ENCODE data around the gene DAB2IP. TPM values are rescaled to one million over a fixed set of nuclear protein-coding genes. Genes with fewer than 3 reads are reported as not detected.
A peak's percentile ranks its signal among the peaks of the same experiment; 100 is the strongest.
"Not testable (repeated sequence)": the region's sequence is repeated elsewhere in the genome, so short reads cannot be mapped to it uniquely, and the experiment has no call there.

DAB2IP gene
- total RNA-seq, 4 donors from 2014 or later, result 35.2 to 56.4 (median 51.4) TPM

DNA sequence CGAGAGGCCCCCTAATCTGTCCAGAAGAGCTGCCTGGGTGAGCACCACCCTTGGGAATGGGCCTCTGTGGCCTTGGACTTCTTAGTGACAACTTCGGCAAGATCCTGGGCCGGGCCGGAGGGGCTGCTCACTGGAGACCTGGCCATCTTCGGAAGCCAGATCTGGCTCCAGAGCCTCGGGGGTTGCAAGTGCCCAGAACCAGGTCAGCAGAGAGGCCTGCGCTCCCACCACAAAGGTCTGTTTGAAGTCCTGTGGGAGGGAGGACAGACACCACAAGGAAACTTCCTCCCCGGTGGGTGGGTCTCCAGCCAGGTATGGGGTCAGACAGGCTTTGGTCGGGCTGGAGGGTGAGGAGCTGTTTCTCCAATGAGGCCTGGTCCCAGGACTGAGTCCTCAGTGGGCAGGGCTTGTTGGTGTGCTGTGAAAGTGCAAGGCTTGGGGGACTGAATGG lies 86.1 kb downstream of the DAB2IP start:
- TF ChIP-seq POLR2A (IDR thresholded peaks at IDR 0.05) (no peak), EP300 (IDR thresholded peaks at IDR 0.05) (no peak)
- Histone ChIP-seq H3K27ac (peak overlapping the region; percentile 85 to 99 (median 96)), H3K9me3 (no peaks in the 10 kb centered on the region), H3K4me1 (peaks cover 0 to 90% (median 67%) of the 10 kb centered on the region in 4 donors), H3K4me3 (peak overlapping the region in 1 of 4 donors; percentile 47), H3K36me3 (no peaks in the 10 kb centered on the region), H3K27me3 (no peaks in the 10 kb centered on the region)
- DNase-seq (ENCODE audit: low spot score in 2 of 2), result no peak
- 82 to 96% methylated on average over 9 of the region's 9 CpGs for WGBS, 2 donors

GRCh38 chr9:121738411-121738810 lies 87.0 kb downstream of the DAB2IP start:
- DNase-seq (ENCODE audit: low spot score in 2 of 2), result no peak
- TF ChIP-seq EP300 (IDR thresholded peaks at IDR 0.05) (no peak), POLR2A (IDR thresholded peaks at IDR 0.05) (no peak), CTCF (IDR thresholded peaks at IDR 0.05) (no peak)
- Histone ChIP-seq H3K4me1 (peaks cover 0 to 92% (median 73%) of the 10 kb centered on the region in 4 donors), H3K27ac (peak overlapping the region; percentile 85 to 99 (median 96)), H3K36me3 (no peaks in the 10 kb centered on the region), H3K27me3 (no peaks in the 10 kb centered on the region), H3K9me3 (no peaks in the 10 kb centered on the region), H3K4me3 (no peak overlapping the region)
- 64 to 76% methylated on average over 2 of the region's 2 CpGs for WGBS, 2 donors

- Histone ChIP-seq H3K4me3 (no peak overlapping the region), H3K4me1 (peaks cover 0 to 91% (median 74%) of the 10 kb centered on the region in 4 donors), H3K27me3 (no peaks in the 10 kb centered on the region), H3K36me3 (no peaks in the 10 kb centered on the region), H3K27ac (peak overlapping the region; percentile 85 to 99 (median 96)), H3K9me3 (no peaks in the 10 kb centered on the region)
- DNase-seq (ENCODE audit: low spot score in 2 of 2), result no peak
- TF ChIP-seq EP300 (IDR thresholded peaks at IDR 0.05), result peak in 1 of 2 donors; percentile 26
- TF ChIP-seq POLR2A (IDR thresholded peaks at IDR 0.05), result no peak
- TF ChIP-seq CTCF (IDR thresholded peaks at IDR 0.05), result no peak
- WGBS, 2 donors, result 79 to 80% methylated on average over 1 of the region's 1 CpG
These were observed 87.5 kb downstream of the DAB2IP start for GRCh38 chr9:121738968-121739367.

- 50 to 56% methylated on average over 7 of the region's 7 CpGs for WGBS, 2 donors
- no peaks in the 10 kb centered on the region for H3K36me3 ChIP-seq
- H3K27ac ChIP-seq, result peak overlapping the region; percentile 71 to 99 (median 90)
- no peak for DNase-seq (ENCODE audit: low spot score in 2 of 2)
- TF ChIP-seq CTCF (IDR thresholded peaks at IDR 0.05) (no peak), EP300 (IDR thresholded peaks at IDR 0.05) (no peak), POLR2A (IDR thresholded peaks at IDR 0.05) (no peak)
- H3K27me3 ChIP-seq, result no peaks in the 10 kb centered on the region
- H3K4me1 ChIP-seq, result peaks cover 0 to 93% (median 76%) of the 10 kb centered on the region in 4 donors
- no peak overlapping the region for H3K4me3 ChIP-seq
- H3K9me3 ChIP-seq, result no peaks in the 10 kb centered on the region
These were observed 88.5 kb downstream of the DAB2IP start for GRCh38 chr9:121739971-121740370.

DNA sequence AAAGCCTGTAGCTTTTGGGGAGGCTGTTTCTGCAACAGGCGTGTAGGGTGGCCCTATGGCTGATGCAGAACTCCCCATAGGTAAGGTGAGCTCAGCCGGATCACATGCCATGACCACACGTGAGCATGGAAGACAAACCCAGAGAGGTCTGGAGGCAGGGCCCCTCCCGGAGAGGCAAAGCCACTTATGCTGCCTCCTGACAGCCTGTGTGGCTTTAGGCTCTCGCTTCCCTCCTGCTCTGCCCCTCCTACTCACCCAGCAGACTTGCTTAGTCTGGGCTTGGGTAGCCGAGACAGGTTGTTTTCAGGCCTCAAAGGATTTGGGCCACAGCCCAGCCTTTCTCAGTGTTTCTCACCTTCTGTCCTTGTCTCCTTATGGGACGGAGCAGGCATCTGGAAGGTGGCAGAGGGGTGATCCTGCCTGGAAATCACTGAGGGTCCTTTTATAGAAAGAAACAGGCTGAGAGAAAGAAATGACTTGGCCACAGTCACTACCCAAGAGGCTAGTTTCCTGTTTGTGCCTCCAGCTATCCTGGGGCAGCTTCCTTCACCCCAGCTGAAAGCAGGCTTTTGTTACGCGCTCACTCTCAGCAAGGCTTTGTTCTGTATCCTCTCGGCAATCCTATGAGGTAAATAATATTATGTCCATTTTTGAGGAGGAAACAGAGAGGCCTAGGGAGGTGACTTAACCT lies 89.9 kb downstream of the DAB2IP start:
- Histone ChIP-seq H3K4me3 (no peak overlapping the region), H3K27ac (peak overlapping the region; percentile 54 to 99 (median 90)), H3K4me1 (peaks cover 0 to 95% (median 76%) of the 10 kb centered on the region in 4 donors), H3K9me3 (no peaks in the 10 kb centered on the region), H3K27me3 (no peaks in the 10 kb centered on the region), H3K36me3 (no peaks in the 10 kb centered on the region)
- TF ChIP-seq POLR2A (IDR thresholded peaks at IDR 0.05) (no peak), EP300 (IDR thresholded peaks at IDR 0.05) (no peak), CTCF (IDR thresholded peaks at IDR 0.05) (no peak)
- no peak for DNase-seq (ENCODE audit: low spot score in 2 of 2)
- 71% methylated on average over 10 of the region's 10 CpGs for WGBS, 2 donors

DNA sequence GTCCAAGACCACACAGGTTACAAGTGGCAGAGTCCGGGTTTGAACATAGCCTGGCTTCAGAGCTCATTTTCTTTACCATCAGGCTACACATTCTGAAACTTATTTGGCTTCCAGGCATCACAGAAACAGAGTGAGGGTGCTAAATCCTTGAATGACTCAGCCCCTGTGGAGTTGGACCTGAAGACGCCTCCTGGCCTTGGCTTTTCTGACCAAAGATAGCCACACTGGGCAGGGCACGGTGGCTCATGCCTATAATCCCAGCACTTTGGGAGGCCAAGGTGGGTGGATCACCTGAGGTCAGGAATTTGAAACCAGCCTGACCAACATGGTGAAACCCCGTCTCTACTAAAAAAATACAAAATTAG lies 90.5 kb downstream of the DAB2IP start:
- not testable (repeated sequence) for DNase-seq (ENCODE audit: low spot score in 2 of 2)
- peaks cover 0 to 95% (median 79%) of the 10 kb centered on the region in 4 donors for H3K4me1 ChIP-seq

More for the DNA sequence above, 90.5 kb downstream of the DAB2IP start:
- 72 to 79% methylated on average over 4 of the region's 4 CpGs for WGBS, 2 donors
- not testable (repeated sequence) for H3K27me3 ChIP-seq, H3K9me3 ChIP-seq, H3K36me3 ChIP-seq, H3K4me3 ChIP-seq
- H3K27ac ChIP-seq, result peak overlapping the region; percentile 54 to 99 (median 90)

Data from tibial nerve (tissue), 4 donors.